Upper lobe of left lung (tissue), 6 donors: ENCODE data around the gene GREB1L. TPM values are rescaled to one million over a fixed set of nuclear protein-coding genes. Genes with fewer than 3 reads are reported as not detected.

Source experiments
- ATAC-seq, 2 donors: fragments of 200-7000 bp; cut with Tn5 transposase; one replicate each; pipeline ENCODE4 v1.9.1; 2022; ENCODE audit warnings: mild to moderate bottlenecking in 2 of 2, moderate library complexity in 2 of 2; ENCODE audit not compliant: low FRiP score in 2 of 2
- DNase-seq, 2 donors: peaks; one replicate each; pipeline ENCODE4 v3.0.0-alpha.2; 2019 to 2020
- H3K27ac ChIP-seq, 4 donors: fragments of 200-600 bp; sonication (generic); one replicate each; pipeline ENCODE4 v1.5.1; 2016 to 2019
- H3K27me3 ChIP-seq, 4 donors: fragments of 200-600 bp; sonication (generic); one replicate each; pipeline ENCODE4 v1.5.1; 2017 to 2019
- H3K36me3 ChIP-seq, 4 donors: fragments of 200-600 bp; sonication (generic); one replicate each; pipeline ENCODE4 v1.5.1; 2016 to 2019
- H3K4me1 ChIP-seq, 4 donors: fragments of 200-600 bp; sonication (generic); one replicate each; pipeline ENCODE4 v1.5.1; 2018 to 2019
- H3K4me3 ChIP-seq, 4 donors: fragments of 200-600 bp; sonication (generic); one replicate each; pipeline ENCODE4 v1.5.1; 2017 to 2019; ENCODE audit warnings: mild to moderate bottlenecking in 2 of 4, moderate library complexity in 1 of 4
- H3K9me3 ChIP-seq, 4 donors: fragments of 200-600 bp; sonication (generic); one replicate each; pipeline ENCODE4 v1.5.1; 2018 to 2019
- CTCF ChIP-seq, 6 experiments: fragments of 450-650 bp in 4 of 6; fragments of 200-600 bp in 2 of 6; sonication (generic) in 2 of 6; IDR thresholded peaks; one replicate each; pipeline ENCODE4 v1.5.1; 2016 to 2019; ENCODE audit warnings: antibody characterized with exemption in 6 of 6
- EP300 ChIP-seq, 4 donors: sonication (generic); formaldehyde crosslinking; IDR thresholded peaks; one replicate each; pipeline ENCODE4 v1.5.1; 2017; ENCODE audit warnings: antibody characterized with exemption in 4 of 4, control low read depth in 2 of 4
- POLR2A ChIP-seq, 4 donors: fragments of 450-650 bp; IDR thresholded peaks; one replicate each; pipeline ENCODE4 v1.5.1; 2016 to 2017; ENCODE audit warnings: antibody characterized with exemption in 4 of 4, mild to moderate bottlenecking in 2 of 4
- POLR2AphosphoS5 ChIP-seq, 2 donors: sonication (generic); formaldehyde crosslinking; IDR thresholded peaks; one replicate each; pipeline ENCODE4 v1.5.1; 2017; ENCODE audit warnings: antibody characterized with exemption in 2 of 2
- WGBS, 2 donors: methylation state at CpG; one replicate each; pipeline ENCODE4 v1.1.5; 2017 to 2018; 5-methylcytosine and 5-hydroxymethylcytosine counted together
- total RNA-seq, 6 donors: library from RNA; depleted of rRNA in 4 of 6; stranded (reverse); fragments of >200 nt in 4 of 6; gene quantifications; one replicate each; pipeline versions ENCODE4 v1.1.0 to v1.2.1, GENCODE V29; 2016 to 2021
- donor health status: DM: no; HTN: no; CAD: no; lungs with moderate emphysema.
- donor health status: DM: no; HTN: yes; CAD: no; lungs with severe emphysema.

The GREB1L gene
- total RNA-seq, 6 donors from 2014 or later, result under 0.01 to 2.0 (median 0.44) TPM

- no peaks in the 10 kb centered on the region for H3K4me1 ChIP-seq
- ATAC-seq, result no peak
- H3K9me3 ChIP-seq, result no peaks in the 10 kb centered on the region
- 71 to 74% methylated on average over 3 of the region's 3 CpGs for WGBS, 2 donors
- no peak for TF ChIP-seq POLR2AphosphoS5 (IDR thresholded peaks at IDR 0.05)
- no peak for TF ChIP-seq POLR2A (IDR thresholded peaks at IDR 0.05)
- TF ChIP-seq CTCF (IDR thresholded peaks at IDR 0.05), result no peak
- H3K36me3 ChIP-seq, result no peaks in the 10 kb centered on the region
- no peak overlapping the region for H3K4me3 ChIP-seq
- no peak overlapping the region for H3K27ac ChIP-seq
- DNase-seq, result no peak
- H3K27me3 ChIP-seq, result no peaks in the 10 kb centered on the region
Observed at GRCh38 chr18:21291106-21291505, 49.1 kb downstream of the GREB1L start.

GRCh38 chr18:21293479-21293878, 51.4 kb downstream of the GREB1L start:
- Histone ChIP-seq H3K4me3 (no peak overlapping the region), H3K9me3 (no peaks in the 10 kb centered on the region), H3K4me1 (no peaks in the 10 kb centered on the region), H3K27me3 (no peaks in the 10 kb centered on the region), H3K36me3 (no peaks in the 10 kb centered on the region), H3K27ac (no peak overlapping the region)
- DNase-seq (no peak), ATAC-seq (no peak)
- 94 to 96% methylated on average over 3 of the region's 3 CpGs for WGBS, 2 donors
- no peak for TF ChIP-seq EP300 (IDR thresholded peaks at IDR 0.05)
- TF ChIP-seq POLR2A (IDR thresholded peaks at IDR 0.05), result no peak

GRCh38 chr18:21295101-21295500, 53.1 kb downstream of the GREB1L start:
- Histone ChIP-seq H3K4me3 (no peak overlapping the region), H3K27ac (no peak overlapping the region), H3K9me3 (no peaks in the 10 kb centered on the region), H3K27me3 (no peaks in the 10 kb centered on the region), H3K4me1 (no peaks in the 10 kb centered on the region), H3K36me3 (no peaks in the 10 kb centered on the region)
- ATAC-seq, result no peak
- no peak for DNase-seq
- 75 to 83% methylated on average over 3 of the region's 3 CpGs for WGBS, 2 donors
- no peak for TF ChIP-seq CTCF (IDR thresholded peaks at IDR 0.05)
- TF ChIP-seq POLR2AphosphoS5 (IDR thresholded peaks at IDR 0.05), result no peak
- TF ChIP-seq EP300 (IDR thresholded peaks at IDR 0.05), result no peak
- no peak for TF ChIP-seq POLR2A (IDR thresholded peaks at IDR 0.05)

- no peaks in the 10 kb centered on the region for H3K9me3 ChIP-seq
- H3K27ac ChIP-seq, result no peak overlapping the region
- H3K4me3 ChIP-seq, result no peak overlapping the region
- ATAC-seq (no peak), DNase-seq (no peak)
- 87 to 90% methylated on average over 1 of the region's 1 CpG for WGBS, 2 donors
- no peak for TF ChIP-seq POLR2AphosphoS5 (IDR thresholded peaks at IDR 0.05)
- TF ChIP-seq POLR2A (IDR thresholded peaks at IDR 0.05), result no peak
- no peak for TF ChIP-seq CTCF (IDR thresholded peaks at IDR 0.05)
- TF ChIP-seq EP300 (IDR thresholded peaks at IDR 0.05), result no peak
- no peaks in the 10 kb centered on the region for H3K27me3 ChIP-seq
- no peaks in the 10 kb centered on the region for H3K36me3 ChIP-seq
- H3K4me1 ChIP-seq, result no peaks in the 10 kb centered on the region
Observed at GRCh38 chr18:21296045-21296444, 54.0 kb downstream of the GREB1L start.

GRCh38 chr18:21298351-21298750, 56.3 kb downstream of the GREB1L start:
- Histone ChIP-seq H3K4me3 (no peak overlapping the region), H3K27me3 (no peaks in the 10 kb centered on the region), H3K27ac (no peak overlapping the region), H3K4me1 (no peaks in the 10 kb centered on the region), H3K36me3 (no peaks in the 10 kb centered on the region), H3K9me3 (no peaks in the 10 kb centered on the region)
- ATAC-seq (no peak), DNase-seq (no peak)
- 82 to 86% methylated on average over 4 of the region's 4 CpGs for WGBS, 2 donors
- no peak for TF ChIP-seq POLR2AphosphoS5 (IDR thresholded peaks at IDR 0.05)
- no peak for TF ChIP-seq POLR2A (IDR thresholded peaks at IDR 0.05)
- TF ChIP-seq EP300 (IDR thresholded peaks at IDR 0.05), result no peak
- no peak for TF ChIP-seq CTCF (IDR thresholded peaks at IDR 0.05)
